ENCODE results near the gene HEY2.

- no peak for TF ChIP-seq CTCF (conservative IDR thresholded peaks at IDR 0.05 in 1 of 2, IDR thresholded peaks at IDR 0.05 in 1 of 2; ENCODE audit: low read depth in 1 of 2, low read length in 2 of 2)
- TF ChIP-seq EZH2 (IDR thresholded peaks at IDR 0.05; ENCODE audit: low read length, missing control alignments), result no peak
Measured at GRCh38 chr6:125732398-125732797, 17.0 kb upstream of the HEY2 start.
